A172 (cell line): ENCODE results near the gene BMPR1A. TPM values are rescaled to one million over a fixed set of nuclear protein-coding genes. Genes with fewer than 3 reads are reported as not detected.

ENCODE experiments used
- DNase-seq: peaks from one replicate; pipeline ENCODE4 v3.0.0-alpha.2; 2015; ENCODE audit warnings: low spot score
- total RNA-seq: library from RNA; depleted of rRNA; stranded (reverse); fragments of >200 nt; shearing (Covaris generic); gene quantifications from 2 replicates; pipeline ENCODE4 v1.2.3, GENCODE V29; 2014

BMPR1A gene
- total RNA-seq, 1 experiment from 2014 or later, result 50.1 TPM

DNA sequence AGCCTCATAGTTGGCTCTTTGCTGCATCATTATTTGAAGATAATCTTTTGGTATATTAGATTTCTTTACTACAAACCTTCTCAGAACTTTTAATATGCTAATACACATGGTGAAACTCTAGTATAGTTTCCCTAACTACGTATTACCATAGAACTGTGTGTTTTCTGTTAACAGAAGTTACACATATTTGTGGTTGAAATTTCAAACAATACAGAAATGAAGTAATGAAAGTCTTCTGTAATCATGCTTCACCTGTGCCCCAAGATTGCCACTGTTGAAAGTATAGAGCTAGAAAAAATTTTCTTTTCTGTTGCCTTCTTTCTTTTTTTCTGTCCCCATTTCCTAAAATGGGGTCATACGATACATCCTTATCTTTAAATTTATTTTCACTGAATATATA, 9.1 kb downstream of the BMPR1A start:
- no peak for DNase-seq

DNA sequence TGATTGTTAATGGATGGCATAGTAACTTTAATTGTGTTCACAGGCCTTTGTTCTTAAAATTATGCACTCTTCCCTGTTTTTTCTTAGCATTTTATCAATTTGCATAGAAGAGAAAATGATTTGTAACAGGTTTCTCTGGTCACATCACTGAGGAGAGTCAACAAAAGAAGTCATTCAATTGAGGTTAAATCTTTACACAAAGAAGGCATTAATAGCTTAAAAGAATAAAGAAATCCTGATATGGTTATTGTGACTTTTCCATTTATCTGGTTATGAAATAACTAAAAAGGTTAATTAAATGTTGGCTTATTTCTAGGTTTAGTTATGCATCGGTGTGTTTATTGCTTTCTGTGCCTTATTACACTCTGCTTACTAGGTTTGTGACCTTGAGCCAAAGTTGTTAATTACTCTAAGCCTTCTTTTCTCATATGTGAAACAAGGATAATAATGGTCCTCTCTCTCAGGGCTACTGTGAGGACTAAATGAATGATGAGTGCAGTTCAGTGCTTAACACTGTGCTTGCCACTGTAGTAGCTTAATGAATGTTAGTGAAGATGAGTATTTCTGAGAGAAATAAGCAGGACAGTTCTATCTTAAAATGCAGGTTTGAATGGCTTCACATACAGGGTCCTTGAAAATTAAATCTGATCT, 12.1 kb downstream of the BMPR1A start:
- no peak for DNase-seq

GRCh38 chr10:86769991-86770390, 13.6 kb downstream of the BMPR1A start:
- no peak for DNase-seq

DNA sequence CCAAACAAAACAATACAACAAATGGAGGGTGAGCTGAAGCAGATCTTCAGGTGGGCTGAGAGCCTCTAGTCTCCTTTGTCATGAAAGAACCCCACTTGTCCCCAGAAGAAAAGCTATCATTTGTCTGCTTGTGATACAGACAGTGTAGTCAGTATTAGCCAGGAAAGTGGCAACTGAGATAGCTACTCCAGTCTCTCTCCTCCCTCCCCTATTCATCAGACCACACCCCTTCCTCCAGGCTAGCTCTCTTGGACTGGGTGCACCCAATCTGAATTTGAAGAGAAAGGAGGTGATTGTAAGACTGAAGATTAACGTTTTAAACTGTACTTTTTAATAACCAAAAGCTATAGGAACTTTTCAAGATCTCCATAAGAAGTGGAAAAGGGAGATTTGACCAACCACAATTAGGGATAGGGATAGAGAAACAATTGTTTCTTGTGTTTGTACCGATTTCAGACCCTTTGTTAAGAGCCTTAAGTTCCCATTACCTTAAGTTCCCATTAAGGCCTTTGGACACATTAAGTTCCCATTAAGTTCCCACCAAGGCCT, 14.1 kb downstream of the BMPR1A start:
- DNase-seq, result no peak

DNA sequence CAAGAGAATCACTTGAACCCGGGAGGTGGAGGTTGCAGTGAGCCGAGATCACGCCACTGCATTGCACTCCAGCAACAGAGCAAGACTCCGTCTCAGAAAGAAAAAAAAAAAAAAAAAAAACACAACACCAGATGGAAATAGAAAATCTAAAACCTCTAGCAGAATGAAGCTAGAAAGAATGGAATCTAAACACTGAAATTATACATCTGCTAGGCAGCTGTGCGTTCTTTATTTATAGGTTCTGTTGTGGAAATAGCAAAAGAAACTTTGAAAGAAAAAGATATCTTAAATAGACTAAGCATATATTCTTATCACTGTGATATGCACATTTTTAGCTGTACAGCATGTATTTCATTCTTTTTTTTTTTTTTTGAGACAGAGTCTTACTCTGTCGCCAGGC, 17.1 kb downstream of the BMPR1A start:
- DNase-seq, result no peak

GRCh38 chr10:86775056-86775869, 18.8 kb downstream of the BMPR1A start:
- peak; percentile 24 for DNase-seq

DNA sequence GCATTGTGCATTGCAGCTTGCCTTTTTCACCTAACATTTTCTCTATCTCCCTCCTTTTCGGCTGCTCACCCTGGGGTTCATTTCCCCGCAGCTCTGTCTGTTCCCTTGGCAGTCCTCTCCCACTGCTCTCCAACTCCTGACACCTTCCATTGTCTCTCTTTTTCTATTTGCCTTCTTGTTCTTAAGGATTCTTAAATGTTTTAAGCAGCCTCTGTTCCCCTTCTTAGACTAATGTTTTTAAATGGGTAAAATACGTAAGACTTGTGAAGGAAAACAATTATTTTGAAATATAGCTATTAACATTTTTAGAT, 19.4 kb downstream of the BMPR1A start:
- DNase-seq, result no peak

DNA sequence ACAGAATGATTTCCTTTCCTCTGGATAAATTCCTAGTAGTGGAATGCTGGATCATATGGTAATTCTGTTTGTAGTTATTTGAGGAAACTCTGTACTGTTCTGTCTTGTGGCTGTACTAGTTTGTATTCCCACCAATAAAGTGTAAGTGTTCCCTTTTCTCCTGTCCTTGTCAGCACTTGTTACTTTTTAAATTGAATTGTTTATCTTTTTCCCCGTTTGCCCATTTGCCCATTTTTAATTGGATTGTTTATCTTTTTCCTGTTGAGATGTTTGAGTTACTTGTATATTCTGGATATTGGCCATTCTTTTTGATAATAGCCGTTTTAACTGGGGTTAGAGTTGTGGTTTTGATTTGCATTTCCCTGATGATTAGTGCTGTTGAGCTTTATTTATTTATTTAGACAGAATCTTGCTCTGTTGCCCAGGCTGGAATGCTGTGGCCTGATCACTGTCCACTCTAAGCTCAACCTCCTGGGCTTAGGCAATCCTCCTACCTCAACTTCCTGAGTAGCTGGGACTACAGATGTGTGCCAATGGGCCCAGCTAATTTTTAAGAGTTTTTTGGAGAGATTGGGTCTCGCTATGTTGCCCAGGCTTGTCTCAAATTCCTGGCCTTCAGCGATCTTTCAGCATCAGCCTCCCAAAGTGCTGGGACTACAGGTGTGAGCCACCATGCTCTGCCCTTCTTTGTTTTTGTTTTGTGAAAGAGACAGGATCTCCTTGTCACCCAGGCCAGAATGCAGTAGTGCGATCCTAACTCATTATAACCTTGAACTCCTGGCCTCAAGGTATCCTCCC, 23.0 kb downstream of the BMPR1A start:
- no peak for DNase-seq

DNA sequence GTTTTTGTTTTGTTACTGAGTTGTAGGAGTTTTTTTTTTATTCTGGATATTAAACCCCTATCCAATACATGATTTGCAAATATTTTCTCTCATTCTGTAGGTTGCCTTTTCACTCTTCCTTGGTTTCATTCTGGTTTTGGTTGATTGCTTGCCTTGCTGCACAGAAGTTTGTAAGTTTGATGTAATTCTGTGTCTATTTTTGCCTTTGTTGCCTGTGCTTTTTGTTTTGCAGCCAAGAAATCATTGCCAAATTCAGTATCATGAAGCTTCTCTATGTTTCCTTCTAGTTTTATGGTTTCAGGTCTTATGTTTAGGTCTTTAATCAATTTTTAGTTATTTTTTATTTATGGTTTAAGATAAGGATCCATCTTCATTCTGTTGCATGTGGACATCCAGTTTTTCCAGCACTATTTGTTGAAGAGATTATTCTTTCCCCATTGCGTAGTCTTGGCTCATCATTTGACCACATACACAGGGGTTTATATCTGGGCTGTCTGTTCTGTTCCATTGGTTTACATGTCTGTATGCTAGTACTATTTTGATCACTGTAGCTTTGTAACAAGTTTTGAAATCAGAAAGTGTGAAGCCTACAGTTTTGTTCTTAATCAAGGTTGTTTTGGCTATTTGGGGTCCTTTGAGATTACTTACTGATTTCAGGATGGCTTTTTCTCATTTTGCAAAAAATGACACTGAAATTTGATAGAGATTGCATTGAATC, 26.4 kb downstream of the BMPR1A start:
- no peak for DNase-seq

GRCh38 chr10:86785037-86785436, 28.6 kb downstream of the BMPR1A start:
- DNase-seq, result no peak

DNA sequence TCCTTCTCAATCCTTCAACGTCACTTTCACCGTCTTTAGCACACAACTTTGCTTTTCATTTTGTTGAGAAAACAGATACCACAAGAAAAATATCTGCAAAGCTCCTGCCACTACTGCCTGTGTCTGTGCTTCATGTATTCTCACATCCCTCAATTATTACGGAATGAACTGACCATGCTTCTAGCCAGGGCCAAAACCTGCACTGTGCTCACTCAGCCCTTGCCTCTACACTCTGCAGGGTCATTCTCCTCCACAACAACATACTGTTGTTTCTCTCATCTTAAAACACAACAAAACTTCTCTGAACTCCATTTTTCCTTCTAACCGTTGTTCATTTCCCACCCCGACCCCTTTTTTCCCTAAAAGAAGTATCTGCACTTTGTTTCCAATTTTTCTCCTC, 29.5 kb downstream of the BMPR1A start:
- DNase-seq, result no peak

GRCh38 chr10:86786368-86786767, 29.9 kb downstream of the BMPR1A start:
- DNase-seq, result no peak

DNA sequence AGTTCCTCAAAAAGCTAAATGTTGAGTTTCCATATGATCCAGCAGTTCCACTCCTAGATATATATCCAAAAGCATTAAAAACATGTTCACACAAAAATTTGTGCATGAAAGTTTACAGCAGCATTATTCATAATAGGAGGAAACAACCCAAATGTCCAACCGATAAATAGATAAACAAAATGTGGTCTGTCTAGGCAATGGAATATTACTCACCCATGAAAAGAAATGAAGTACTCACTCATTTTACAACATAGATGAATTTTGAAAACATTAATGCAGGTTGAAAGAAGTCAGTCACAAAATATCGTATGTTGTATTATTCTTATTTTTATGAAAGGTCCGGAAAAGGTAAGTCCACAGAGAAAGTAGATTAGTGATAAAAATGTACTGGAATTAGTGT, 34.0 kb downstream of the BMPR1A start:
- DNase-seq, result no peak

- DNase-seq, result no peak
These were observed 36.2 kb downstream of the BMPR1A start for GRCh38 chr10:86792461-86793167.

- no peak for DNase-seq
These were observed 37.3 kb downstream of the BMPR1A start for GRCh38 chr10:86793696-86794095.

DNA sequence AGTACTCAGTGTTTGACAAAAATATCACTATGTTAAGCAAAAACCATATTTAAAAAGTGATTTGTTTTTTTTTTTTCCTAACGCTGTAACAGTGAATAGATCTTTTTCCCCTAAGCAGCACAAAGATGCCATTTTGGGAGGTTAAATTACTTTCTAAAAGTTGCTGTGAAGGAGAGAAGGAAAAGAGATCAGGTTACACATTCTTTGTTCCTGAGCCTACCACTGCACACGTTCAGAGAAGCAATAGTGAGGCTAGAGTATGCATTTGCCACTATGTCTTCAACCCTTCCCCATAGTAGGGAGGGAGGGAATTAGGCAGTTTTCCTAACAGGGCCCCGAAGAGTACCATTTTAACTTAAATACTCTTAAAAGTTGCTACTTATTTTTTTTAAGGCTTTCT, 38.9 kb downstream of the BMPR1A start:
- peak; percentile 69 for DNase-seq

DNA sequence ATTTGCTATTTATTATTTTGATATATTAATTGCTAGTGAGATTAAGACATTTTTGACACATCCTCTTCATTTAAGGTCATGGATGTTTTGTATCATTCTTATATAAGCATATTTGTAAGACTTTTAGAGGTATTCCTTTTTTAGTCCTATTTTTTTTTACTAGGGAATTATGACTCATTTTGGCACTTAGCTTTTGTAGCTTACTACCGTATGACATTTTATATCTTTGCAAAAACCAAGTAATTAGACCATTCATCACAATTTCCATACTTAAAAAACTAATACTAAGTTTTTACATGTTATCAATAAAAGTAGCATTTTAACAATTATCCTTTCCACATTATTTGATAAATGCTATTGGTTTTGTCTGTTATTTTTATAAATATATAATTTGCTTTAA, 41.6 kb downstream of the BMPR1A start:
- peak; percentile 22 for DNase-seq

DNA sequence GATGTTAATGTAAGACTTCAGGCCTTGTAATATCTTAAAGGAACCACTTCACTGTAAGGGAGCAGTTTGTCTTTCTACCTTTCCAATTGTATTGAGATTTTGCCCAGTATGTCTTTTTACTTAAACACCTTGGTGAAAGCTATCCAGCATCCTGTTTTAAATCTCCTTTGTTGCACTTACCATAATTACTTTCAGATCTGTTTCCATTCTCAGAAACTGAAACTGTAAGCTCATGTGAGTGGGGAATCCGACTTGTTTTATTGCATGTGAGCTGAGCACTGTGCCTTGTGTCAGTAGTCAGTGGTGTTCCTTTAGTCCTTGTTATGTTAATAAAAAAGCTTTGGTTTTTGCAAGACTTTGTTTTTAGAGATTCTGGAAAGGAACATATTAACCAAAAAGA, 42.2 kb downstream of the BMPR1A start:
- peak; percentile 16 for DNase-seq

DNA sequence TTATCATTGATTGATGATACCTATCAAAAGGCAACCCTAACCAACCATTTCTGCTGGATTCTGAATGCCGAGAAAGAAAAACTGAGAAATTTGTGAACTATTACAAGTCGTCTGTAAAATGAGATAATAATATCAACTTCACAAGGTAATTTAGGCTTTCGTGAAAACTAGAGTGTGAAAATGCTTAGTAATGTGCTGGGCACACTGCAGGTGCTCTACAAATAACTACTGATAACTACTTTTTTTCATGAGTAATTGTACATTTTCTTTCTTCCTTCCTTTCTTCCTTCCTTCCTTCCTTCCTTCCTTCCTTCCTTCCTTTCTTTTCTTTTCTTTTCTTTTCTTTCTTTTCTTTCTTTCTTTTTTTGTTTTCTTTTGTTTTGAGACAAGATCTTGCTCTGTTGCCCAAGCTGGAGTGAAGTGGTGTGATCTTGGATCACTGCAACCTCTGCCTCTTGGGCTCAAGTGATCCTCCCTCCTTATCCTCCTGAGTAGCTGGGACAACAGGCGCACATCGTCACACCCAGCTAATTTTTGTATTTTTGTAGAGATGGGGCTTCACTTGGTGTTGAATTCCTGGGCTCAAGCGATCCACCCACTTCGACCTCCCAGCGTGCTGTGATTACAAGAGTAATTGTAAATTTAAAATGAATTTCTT, 42.9 kb downstream of the BMPR1A start:
- DNase-seq, result no peak

GRCh38 chr10:86801995-86802394, 45.6 kb downstream of the BMPR1A start:
- no peak for DNase-seq
